ENCODE measurements around the gene CMPK1.

- TF ChIP-seq EZH2 (IDR thresholded peaks at IDR 0.05; ENCODE audit: insufficient read depth, poor library complexity, severe bottlenecking) (no peak), EZH2phosphoT487 (IDR thresholded peaks at IDR 0.05; ENCODE audit: insufficient read depth, low read depth) (no peak)
Measured at GRCh38 chr1:47423872-47424271, 90.3 kb downstream of the CMPK1 start.
